Amniotic stem cell (primary cell): Measurements from ENCODE around the gene LGR5.

Experiments
- DNase-seq: peaks from one replicate; lab custom pipeline; 2025; lab: John Stamatoyannopoulos, UW

Gene LGR5, protein sequence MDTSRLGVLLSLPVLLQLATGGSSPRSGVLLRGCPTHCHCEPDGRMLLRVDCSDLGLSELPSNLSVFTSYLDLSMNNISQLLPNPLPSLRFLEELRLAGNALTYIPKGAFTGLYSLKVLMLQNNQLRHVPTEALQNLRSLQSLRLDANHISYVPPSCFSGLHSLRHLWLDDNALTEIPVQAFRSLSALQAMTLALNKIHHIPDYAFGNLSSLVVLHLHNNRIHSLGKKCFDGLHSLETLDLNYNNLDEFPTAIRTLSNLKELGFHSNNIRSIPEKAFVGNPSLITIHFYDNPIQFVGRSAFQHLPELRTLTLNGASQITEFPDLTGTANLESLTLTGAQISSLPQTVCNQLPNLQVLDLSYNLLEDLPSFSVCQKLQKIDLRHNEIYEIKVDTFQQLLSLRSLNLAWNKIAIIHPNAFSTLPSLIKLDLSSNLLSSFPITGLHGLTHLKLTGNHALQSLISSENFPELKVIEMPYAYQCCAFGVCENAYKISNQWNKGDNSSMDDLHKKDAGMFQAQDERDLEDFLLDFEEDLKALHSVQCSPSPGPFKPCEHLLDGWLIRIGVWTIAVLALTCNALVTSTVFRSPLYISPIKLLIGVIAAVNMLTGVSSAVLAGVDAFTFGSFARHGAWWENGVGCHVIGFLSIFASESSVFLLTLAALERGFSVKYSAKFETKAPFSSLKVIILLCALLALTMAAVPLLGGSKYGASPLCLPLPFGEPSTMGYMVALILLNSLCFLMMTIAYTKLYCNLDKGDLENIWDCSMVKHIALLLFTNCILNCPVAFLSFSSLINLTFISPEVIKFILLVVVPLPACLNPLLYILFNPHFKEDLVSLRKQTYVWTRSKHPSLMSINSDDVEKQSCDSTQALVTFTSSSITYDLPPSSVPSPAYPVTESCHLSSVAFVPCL

DNA sequence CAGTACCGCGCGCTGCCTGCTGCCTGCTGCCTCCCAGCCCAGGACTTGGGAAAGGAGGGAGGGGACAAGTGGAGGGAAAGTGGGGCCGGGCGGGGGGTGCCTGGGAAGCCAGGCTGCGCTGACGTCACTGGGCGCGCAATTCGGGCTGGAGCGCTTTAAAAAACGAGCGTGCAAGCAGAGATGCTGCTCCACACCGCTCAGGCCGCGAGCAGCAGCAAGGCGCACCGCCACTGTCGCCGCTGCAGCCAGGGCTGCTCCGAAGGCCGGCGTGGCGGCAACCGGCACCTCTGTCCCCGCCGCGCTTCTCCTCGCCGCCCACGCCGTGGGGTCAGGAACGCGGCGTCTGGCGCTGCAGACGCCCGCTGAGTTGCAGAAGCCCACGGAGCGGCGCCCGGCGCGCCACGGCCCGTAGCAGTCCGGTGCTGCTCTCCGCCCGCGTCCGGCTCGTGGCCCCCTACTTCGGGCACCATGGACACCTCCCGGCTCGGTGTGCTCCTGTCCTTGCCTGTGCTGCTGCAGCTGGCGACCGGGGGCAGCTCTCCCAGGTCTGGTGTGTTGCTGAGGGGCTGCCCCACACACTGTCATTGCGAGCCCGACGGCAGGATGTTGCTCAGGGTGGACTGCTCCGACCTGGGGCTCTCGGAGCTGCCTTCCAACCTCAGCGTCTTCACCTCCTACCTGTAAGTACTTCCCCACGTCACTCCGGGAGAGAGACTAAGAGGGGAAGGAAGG lies at the start of gene LGR5:
Gene LGR5 (plus strand): TSS at position 186 of the 732 bp plus-strand sequence. CDS start 283 bp downstream, at position 469.
- DNase-seq: no peak

DNA sequence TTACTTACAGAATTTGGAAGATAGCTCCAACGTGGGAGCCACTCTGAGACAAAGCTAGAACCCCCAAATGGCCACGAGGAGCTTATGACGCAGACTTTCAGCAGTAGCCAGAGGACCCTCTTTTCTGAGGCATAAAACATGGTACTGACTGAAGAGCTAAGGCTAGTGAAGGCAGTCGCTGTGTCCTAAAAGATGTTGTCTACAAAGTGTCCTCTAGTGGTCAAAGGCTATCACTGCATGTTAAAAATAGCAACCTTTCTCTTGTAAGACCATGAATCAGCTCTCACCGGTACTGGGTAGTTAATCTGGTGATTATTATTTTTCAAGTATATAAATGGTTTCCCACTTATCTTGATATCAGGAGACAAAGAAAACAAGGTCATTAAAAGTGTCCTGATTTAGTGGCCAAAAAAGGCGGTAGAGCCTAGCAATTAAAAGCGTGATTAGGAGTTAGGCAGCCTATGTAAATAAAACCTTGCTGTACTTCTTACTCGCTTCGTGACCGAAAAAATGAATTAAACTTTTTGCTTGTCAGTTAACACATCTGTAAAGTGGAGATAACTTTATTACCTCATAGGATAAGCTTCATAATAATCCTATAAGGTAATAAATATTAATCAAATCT lies 47.0 kb upstream of the LGR5 start:
- DNase-seq: peak; percentile 16

DNA sequence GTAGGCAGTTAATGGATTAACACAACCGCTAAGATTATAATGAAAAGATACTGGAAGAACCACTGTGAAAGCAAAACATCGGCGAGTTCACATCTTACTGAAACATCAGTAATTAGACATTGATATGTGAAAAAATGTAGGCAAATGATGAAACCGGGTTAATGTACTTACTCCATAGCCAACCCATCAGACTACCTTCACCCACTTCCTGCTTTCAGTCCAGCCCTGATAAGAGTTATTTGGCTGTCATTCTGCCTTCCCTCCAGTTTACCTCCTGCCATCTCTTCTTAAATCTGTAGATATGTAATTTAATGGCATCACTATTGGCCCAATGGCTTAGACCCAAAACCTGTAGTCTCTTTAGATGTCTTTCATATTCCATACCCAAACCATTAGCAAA lies 46.0 kb upstream of the LGR5 start:
- DNase-seq: no peak

DNA sequence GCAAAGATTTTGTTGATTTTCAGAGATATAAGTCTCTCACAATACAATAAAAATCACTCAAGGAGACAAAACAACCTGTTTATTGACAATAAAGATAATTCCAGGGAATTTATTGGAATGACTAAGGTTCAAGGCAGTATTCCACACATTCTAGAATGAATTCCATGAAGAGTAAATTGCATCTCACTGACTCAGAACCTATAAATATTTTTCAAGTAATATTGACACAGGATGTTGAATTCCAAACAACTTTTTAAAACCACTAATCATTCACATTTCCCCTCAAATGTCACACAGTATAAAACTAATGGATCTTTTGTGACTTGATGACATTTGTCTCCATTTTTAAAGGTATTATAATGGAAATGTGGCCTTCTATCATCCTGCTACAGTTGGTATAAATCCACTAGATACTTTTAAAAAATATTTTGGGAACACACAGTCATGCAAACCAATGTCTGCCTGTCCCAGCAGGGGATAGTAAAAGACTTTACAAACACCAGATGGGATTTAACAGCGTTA lies 42.1 kb upstream of the LGR5 start:
- DNase-seq: peak; percentile 14

DNA sequence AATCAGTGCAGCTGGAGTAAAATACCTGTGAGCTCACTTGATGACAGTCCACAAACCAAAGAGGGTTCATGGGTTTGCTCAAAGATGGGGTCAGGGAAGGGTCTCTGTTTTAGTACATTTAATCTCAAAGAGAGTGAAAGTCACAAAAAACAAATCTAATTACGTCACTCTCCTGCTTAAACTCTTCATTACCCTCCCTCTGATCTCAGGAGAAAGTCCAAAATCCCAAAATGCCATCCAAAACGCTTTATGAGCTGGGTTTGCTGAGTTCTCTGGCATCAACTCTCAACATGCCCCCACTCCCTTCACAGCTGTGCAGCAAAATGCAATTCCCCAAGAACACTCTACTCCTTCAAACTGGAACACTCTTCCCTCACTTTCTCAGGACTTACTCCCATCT lies 40.4 kb upstream of the LGR5 start:
- DNase-seq: no peak

DNA sequence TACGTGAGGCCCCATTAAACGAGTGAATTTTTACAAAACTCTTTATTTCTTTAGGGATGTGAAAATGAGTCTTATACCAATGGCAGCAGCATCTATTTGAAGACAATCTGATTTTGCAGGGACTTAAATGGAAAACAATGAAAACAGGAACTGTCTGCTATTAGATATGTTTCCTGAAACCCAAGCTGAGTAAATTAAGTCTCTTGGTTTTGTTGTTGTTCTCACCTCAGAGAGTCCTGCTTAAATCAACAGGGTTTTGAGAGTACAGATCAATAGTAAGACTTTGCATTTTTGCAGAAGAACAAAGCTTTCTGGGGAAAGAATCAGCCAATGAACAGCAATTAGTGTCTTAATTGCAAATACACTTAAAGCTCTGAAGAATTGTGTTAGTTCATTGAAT lies 39.1 kb upstream of the LGR5 start:
- DNase-seq: no peak

DNA sequence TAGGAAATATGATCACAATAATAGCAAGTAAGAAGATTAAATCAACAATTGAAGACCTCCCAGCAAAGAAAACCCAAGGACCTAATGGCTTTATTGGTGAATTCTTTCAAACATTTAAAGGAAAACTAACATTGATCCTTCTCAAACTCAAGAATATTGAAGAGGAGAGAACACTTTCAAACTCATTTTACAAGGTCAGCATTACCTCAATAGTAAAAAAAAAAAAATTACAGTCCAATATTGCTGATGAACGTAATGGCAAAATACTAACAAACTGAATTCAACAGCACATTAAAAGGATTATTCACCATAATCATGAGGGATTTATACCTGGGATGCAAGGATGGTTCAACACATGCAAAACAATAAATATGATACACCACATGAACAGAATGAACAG lies 33.7 kb upstream of the LGR5 start:
- DNase-seq: no peak

DNA sequence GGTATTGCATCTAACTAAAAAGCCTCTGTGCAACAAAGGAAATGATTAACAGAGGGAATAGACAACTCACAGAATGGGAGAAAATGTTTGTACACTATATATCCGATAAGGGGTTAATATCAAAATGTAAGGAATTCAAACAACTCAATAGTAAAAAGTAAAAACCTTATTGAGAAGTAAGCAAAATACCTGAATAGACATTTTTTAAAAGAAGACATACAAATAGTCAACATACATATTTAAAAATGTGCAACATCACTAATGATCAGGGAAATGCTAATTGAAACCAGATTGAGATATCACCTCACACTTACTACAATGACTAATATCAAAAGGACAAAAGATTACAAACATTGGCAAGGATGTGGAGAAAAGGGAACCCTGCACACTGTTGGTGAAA lies 31.9 kb upstream of the LGR5 start:
- DNase-seq: no peak

DNA sequence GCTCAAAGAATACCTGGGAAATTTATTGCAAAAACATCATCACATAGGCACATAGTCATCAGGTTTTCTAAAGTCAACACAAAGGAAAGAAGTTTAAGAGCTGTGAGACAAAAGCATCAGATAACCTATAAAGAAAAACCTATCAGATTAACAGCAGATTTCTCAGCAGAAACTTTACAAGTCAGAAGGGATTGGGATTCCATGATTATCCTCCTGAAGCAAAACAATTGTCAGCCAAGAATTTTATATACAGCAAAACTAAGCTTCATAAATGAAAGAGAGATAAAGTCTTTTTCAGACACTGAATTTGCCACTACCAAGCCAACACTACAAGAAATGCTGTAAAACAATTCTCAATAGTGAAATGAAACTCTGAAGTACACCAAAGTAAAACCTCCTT lies 28.8 kb upstream of the LGR5 start:
- DNase-seq: no peak

DNA sequence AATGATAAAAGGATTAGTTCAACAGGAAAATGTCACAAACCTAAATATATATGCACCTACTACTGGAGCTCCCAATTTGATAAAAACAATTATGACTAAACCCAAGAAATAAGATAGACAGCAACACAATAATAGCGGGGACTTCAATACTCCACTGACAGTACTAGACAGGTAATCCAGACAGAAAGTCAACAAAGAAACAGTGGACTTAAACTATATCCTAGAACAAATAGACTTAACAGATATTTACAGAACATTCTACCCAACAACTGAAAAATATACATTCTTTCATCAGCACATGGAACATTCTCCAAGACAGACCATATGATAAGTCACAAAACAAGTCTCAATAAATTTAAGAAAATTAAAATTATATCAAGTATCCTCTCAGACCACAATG lies 28.0 kb upstream of the LGR5 start:
- DNase-seq: no peak

DNA sequence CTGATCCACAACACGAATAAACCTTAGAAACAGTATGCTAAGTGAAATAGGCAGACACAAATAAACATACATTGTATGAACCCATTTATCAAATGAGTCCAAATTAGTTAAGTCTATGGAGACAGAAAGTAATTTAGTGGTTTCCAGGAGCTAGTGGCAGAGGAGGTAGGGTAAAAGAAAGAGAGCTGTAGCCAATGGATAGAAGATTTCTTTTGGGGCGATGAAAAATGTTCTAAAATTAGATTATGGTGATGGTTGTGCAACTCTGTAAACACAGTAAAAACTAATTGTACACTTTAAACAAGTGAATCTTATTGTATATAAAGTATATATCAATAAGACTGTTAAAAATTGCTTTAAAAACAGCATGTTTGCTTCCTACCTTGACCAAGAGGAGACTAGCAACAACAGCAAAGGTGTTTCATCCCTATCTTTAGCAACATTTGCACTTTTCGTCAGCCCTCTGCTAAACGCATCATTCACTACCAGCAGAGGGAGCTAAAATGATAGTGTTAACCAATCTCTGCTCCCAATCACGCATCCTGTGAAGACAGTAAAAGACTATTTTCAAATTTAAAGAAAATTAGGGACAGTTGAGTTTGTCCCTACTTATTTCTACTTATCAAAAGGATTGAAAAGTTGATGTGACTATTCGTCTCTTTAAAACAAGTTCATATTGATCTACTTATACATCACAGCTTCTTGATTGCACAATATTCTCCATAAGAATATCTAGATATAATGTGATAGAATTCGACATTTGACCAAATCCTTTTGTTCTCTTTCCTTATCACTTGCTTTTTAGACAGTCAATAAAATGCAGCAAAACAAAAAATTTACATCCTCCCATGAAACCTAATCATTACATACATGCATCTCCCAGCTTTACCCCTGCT lies 24.0 kb upstream of the LGR5 start:
- peak; percentile 43 for DNase-seq

DNA sequence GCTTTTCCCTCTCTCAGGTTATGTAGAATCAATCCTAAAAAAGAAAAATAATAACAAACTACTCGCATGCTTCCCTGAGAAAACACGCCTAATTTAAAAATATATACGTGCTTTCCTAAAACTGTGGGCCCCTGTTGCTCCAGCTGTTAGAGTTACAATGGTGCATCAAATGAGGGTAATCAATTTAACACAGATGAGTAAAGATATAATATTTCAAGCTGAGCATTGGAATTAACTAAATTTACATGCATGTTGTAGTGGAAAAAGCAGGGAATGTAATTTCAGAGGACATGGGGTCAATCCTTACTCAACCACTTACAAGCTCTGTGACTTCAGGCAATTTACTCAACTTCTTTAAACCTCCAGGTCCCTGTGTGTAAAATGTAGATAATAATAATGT lies 22.4 kb upstream of the LGR5 start:
- DNase-seq: no peak

DNA sequence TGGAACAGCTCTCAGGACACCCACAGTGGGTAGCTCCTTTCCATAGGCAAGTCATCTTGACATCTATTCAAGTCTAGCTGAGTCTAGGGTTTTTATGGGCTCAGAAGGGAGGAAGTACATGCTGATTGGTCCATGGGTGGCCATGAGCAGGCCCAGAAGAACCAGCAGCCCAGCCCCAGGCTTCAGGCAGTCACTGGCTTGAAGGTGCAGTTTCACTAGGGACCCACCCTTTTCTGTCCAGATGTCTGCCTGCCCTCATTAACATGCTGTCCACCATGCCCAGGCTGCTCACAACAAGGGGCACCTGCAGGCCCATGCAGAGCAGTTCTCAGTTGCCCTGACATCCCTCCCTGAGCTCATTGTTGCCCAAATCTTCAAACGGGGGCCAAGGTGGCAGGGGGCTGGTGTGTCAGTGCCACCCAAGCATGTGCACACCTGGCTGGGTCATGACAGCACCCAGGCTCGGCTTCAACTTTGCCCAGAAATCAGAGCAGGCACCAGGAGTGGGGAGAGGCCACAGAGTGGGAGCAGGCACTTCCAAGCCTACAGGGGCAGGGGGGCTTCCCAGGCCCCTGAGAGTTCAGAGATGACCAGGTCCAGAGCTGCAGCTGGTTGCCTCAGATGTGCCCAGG lies 18.7 kb upstream of the LGR5 start:
- DNase-seq: no peak

DNA sequence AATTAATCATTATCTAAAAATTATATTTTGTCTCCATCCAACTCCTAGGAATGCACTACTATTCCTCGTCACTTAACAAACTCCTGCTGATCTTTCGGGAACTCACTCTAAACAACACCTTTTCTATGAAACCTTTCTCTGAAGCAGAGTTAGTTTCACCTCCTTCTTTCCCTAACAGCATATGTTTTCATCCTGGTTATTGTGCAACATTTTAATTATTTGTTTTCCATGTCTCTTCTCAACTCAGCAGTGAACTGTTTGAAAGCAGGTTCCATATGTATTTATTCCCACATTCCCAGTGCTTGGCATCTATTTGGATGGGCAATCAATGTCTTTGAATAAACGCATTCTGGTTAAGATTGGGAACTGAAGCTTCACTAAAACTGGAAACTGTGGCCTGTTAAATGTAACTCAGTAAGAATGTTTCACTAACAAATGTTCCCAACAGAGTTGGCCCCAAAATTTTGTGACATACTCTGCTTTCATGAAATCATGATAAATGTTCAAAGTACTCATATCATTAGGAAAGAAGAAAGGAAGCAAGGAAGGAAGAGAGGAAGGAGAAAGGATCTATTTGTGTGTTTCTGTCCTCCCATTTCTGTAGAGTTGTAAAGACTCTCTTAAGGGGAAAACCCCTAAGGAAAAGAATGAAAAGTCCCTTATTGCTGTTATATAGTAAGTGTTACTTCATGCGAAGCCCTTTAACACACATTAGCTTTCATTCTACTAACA lies 13.9 kb upstream of the LGR5 start:
- no peak for DNase-seq

DNA sequence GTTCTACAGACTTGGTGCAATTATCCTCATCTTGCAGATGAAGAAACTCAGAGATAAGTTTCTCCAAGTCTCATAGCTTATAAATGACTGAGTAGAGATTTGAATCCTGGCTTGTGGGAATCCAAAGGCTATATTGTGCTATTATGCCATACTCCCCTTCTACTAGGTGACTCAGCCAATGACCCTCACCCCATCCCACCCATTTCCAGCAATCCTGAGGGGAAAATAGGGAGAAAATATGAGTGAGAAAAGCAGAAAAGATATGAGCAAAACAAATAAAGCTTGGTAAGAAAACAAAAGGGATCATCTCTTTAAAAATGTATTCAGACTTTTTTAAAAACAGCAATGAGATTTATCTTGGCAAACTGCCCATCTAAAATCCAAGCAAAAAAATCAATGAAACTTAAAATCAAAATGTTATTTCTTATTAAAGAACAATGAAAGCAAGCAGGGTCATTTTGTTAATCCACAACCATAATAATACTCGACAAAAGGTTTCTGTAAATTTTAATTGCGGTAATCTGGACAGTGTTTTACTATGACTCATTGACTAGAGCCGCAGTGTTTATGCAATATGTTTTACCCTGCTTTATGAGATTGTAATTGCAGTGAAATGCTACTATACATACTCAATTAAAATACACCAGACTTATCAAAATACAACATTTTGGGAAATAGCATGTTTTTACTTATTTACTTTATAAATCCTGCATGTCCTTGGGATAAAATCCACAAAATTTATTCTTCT lies 13.1 kb upstream of the LGR5 start:
- DNase-seq: no peak

DNA sequence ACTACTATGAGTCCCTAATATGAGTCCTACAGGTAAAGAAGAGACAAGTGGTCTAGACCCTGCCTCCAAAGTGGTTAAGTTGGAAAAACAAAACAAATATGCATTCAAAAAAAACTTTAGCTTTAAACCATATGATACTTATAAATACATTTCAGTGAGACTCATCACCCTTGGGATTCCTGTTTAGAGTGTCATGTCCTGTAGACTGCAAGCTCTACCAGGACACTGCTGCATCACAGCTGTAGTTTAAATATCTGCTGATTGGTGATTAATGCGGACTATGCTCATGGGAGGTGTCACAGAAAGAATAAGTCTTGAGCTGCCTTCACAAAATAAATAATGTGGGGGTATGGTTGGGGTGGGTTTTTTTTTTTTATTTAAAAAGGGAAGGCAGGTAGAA lies 8.8 kb upstream of the LGR5 start:
- no peak for DNase-seq

DNA sequence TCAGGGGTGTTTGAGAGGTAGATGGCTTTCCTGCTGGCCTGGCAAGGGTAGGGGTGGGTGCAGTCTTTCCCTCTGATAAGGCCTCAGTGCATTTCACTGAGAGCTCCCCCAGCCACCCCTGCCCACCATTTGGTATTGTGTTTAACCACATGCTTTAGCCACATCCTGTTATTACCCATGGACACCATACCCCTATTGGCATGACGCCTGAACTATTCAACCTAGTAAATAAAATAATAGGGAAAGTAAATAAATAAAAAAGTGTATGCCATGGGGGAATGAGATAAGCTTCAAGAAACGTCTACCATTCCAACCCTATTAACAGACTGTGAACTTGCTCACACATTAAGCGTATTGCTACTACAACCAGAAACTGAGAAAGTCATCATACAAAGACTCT lies 7.6 kb upstream of the LGR5 start:
- no peak for DNase-seq

DNA sequence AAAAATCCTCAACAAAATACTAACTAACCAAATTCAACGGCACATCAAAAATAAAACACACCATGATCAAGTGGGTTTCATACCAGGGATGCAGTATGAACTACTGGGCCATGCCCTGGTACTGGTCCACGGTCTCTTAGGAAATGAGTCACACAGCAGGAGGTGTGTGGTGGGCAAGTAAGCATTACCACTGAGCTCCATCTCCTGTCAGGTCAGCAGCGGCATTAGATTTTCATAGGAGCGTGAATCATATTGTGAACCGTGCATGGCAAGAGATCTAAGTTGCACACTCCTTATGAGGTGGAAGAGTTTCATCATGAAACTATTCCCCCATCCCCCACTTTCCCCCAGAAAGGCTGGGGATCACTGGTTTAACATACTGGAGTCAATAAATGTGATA lies 6.7 kb upstream of the LGR5 start:
- DNase-seq: no peak

DNA sequence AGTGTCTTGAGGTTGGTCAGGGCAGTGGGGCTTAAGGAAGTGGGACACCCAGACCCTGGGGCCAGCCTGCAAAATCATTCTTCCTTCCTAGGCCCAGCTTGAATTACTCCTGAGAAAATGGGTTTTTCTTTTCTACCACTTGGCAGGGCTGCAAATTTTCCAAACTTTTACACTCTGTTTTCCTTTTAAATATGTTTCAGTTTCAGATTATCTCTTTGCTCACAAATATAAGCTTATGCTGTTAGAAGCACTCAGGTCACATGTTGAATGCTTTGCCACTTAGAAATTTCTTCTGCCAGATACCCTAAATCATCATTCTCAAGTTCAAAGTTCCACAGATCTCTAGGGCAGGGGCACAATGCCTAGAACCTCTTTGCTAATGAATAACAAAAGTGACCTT lies 2.9 kb upstream of the LGR5 start:
- no peak for DNase-seq
